Measurements from ENCODE around the gene SPATA6. TPM values are rescaled to one million over a fixed set of nuclear protein-coding genes. Genes with fewer than 3 reads are reported as not detected.
"Not testable (repeated sequence)": the region's sequence is repeated elsewhere in the genome, so short reads cannot be mapped to it uniquely, and the experiment has no call there.

Gene SPATA6
- total RNA-seq, 1 experiment from 2014 or later, result 4.2 TPM

- H3K27ac Mint-ChIP-seq (ENCODE audit: low read depth, unreplicated experiment), result no peak overlapping the region
- TF ChIP-seq, protein P1, sequence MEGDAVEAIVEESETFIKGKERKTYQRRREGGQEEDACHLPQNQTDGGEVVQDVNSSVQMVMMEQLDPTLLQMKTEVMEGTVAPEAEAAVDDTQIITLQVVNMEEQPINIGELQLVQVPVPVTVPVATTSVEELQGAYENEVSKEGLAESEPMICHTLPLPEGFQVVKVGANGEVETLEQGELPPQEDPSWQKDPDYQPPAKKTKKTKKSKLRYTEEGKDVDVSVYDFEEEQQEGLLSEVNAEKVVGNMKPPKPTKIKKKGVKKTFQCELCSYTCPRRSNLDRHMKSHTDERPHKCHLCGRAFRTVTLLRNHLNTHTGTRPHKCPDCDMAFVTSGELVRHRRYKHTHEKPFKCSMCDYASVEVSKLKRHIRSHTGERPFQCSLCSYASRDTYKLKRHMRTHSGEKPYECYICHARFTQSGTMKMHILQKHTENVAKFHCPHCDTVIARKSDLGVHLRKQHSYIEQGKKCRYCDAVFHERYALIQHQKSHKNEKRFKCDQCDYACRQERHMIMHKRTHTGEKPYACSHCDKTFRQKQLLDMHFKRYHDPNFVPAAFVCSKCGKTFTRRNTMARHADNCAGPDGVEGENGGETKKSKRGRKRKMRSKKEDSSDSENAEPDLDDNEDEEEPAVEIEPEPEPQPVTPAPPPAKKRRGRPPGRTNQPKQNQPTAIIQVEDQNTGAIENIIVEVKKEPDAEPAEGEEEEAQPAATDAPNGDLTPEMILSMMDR (IDR thresholded peaks at IDR 0.05; ENCODE audit: unreplicated experiment), result no peak
- H3K36me3 Mint-ChIP-seq (ENCODE audit: insufficient read depth, unreplicated experiment), result no peaks in the 10 kb centered on the region
- H3K4me3 Mint-ChIP-seq (ENCODE audit: unreplicated experiment), result no peak overlapping the region
- no peaks in the 10 kb centered on the region for H3K4me1 Mint-ChIP-seq (ENCODE audit: insufficient read depth, unreplicated experiment)
- H3K9me3 Mint-ChIP-seq (ENCODE audit: unreplicated experiment), result no peaks in the 10 kb centered on the region
- no peaks in the 10 kb centered on the region for H3K27me3 Mint-ChIP-seq (ENCODE audit: insufficient read depth, unreplicated experiment)
- no peak for DNase-seq (ENCODE audit: unreplicated experiment)
- intact Hi-C loops (cut with micrococcal nuclease), result no loop called here
- POLR2A ChIA-PET, result interaction anchor here (1.8 kb wide), 1 partner anchor 10 kb away, joined by 9 read pairs; the partner anchor contains the start of gene SPATA6
- no TSS peak for BruUV-seq (replicated peaks)
- CTCF ChIA-PET, result interaction anchor here (1.2 to 1.4 kb wide), 3 partner anchors 12 to 36 kb away, joined by 3 to 6 read pairs (median 6); no protein-coding TSS in a partner anchor
These were observed 9.2 kb downstream of the SPATA6 start for GRCh38 chr1:48462716-48463302.

DNA sequence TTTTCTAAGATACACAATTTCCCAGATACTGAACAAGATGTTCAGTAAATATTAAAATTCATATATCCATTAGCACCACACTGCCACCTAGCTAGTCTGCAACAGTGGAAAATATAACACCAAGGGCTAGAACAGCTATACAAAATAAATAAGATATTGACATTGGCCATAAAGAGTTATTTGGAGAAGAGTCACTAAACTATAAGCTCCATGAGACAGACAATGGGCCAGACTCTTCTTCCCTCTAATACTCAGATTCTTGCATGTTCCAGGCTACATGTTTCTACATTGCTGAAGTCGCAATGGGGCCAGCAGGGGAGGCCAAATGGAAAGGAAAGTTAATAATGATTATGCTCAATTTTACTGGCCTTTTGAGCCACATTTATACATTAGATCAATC, 21.5 kb downstream of the SPATA6 start:
- no peak overlapping the region for H3K4me3 Mint-ChIP-seq (ENCODE audit: unreplicated experiment)
- no peaks in the 10 kb centered on the region for H3K4me1 Mint-ChIP-seq (ENCODE audit: insufficient read depth, unreplicated experiment)
- no peaks in the 10 kb centered on the region for H3K9me3 Mint-ChIP-seq (ENCODE audit: unreplicated experiment)
- no TSS peak for BruUV-seq (replicated peaks)
- H3K27me3 Mint-ChIP-seq (ENCODE audit: insufficient read depth, unreplicated experiment), result no peaks in the 10 kb centered on the region
- ChIA-PET CTCF (interaction anchor here (0.6 to 2.9 kb wide), 11 partner anchors 12 to 606 kb away, joined by 3 to 19 read pairs (median 3); partner anchors contain the start of gene SPATA6), POLR2A (interaction anchor here (0.6 to 0.9 kb wide), 2 partner anchors 20 to 322 kb away, joined by 3 to 4 read pairs; no protein-coding TSS in a partner anchor)
- H3K36me3 Mint-ChIP-seq (ENCODE audit: insufficient read depth, unreplicated experiment), result no peaks in the 10 kb centered on the region
- peak; percentile 4 for DNase-seq (ENCODE audit: unreplicated experiment)
- H3K27ac Mint-ChIP-seq (ENCODE audit: low read depth, unreplicated experiment), result no peak overlapping the region
- intact Hi-C loops (cut with micrococcal nuclease), result no loop called here
- TF ChIP-seq, protein P1 (IDR thresholded peaks at IDR 0.05; ENCODE audit: unreplicated experiment), result no peak

DNA sequence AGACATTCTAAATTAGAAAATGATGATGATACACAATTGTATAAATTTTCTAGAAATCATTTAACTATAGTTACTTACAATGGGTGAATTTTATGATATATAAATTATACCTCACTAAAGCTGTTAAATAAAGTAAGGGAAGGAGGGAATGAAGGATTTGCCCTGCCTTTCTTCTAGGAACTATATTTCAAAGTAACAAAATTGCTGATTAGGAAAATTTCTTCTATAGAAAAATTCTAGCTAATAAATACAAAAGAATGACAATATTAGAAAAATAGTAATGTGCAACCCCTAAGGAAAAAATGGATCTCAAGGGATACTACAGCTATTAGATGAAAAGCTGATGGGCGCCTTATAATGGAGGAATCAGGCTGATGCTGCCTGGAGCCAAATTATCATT, 23.1 kb downstream of the SPATA6 start:
- Mint-ChIP-seq H3K27ac (ENCODE audit: low read depth, unreplicated experiment) (no peak overlapping the region), H3K27me3 (ENCODE audit: insufficient read depth, unreplicated experiment) (no peaks in the 10 kb centered on the region), H3K9me3 (ENCODE audit: unreplicated experiment) (no peaks in the 10 kb centered on the region), H3K36me3 (ENCODE audit: insufficient read depth, unreplicated experiment) (no peaks in the 10 kb centered on the region), H3K4me1 (ENCODE audit: insufficient read depth, unreplicated experiment) (no peaks in the 10 kb centered on the region), H3K4me3 (ENCODE audit: unreplicated experiment) (no peak overlapping the region)
- intact Hi-C loops (cut with micrococcal nuclease), result no loop called here
- no peak for DNase-seq (ENCODE audit: unreplicated experiment)
- ChIA-PET CTCF (interaction anchor here (0.7 to 2.7 kb wide), 5 partner anchors 21 to 683 kb away, joined by 3 to 8 read pairs (median 3); no protein-coding TSS in a partner anchor), POLR2A (interaction anchor here (0.7 kb wide), 1 partner anchor 23 kb away, joined by 3 read pairs; the partner anchor contains the start of gene SPATA6)
- no TSS peak for BruUV-seq (replicated peaks)
- TF ChIP-seq, protein P1 (IDR thresholded peaks at IDR 0.05; ENCODE audit: unreplicated experiment), result no peak

DNA sequence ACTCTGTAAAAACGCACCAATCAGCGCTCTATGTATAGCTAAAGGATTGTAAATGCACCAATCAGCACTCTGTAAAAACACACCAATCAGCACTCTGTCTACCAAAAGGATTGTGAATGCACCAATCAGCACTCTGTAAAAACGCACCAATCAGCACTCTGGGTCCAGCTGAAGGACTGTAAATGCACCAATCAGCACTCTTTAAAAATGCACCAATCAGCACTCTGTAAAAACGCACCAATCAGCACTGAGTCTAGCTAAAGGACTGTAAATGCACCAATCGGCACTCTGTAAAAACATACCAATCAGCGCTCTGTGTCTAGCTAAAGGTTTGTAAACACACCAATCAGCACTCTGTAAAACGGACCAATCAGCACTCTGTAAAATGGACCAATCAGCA, 27.8 kb downstream of the SPATA6 start:
- H3K27me3 Mint-ChIP-seq (ENCODE audit: insufficient read depth, unreplicated experiment); BruUV-seq (replicated peaks); H3K4me1 Mint-ChIP-seq (ENCODE audit: insufficient read depth, unreplicated experiment); DNase-seq (ENCODE audit: unreplicated experiment); intact Hi-C loops (cut with micrococcal nuclease); H3K4me3 Mint-ChIP-seq (ENCODE audit: unreplicated experiment); H3K9me3 Mint-ChIP-seq (ENCODE audit: unreplicated experiment); H3K27ac Mint-ChIP-seq (ENCODE audit: low read depth, unreplicated experiment); POLR2A ChIA-PET; H3K36me3 Mint-ChIP-seq (ENCODE audit: insufficient read depth, unreplicated experiment): not testable (repeated sequence)
- CTCF ChIA-PET, result interaction anchor here (0.6 to 1.2 kb wide), 4 partner anchors 8 to 86 kb away, joined by 3 to 4 read pairs (median 4); no protein-coding TSS in a partner anchor

Measured in MCF 10A (cell line).